GM23338 (cell line): Measurements from ENCODE around the gene DCAF17.

Source experiments
- CREB1 ChIP-seq: fragments of 250-450 bp; sonication (Bioruptor Pico); IDR thresholded peaks from 2 replicates; pipeline ENCODE4 v1.5.0; 2020; ENCODE audit warnings: low read depth, mild to moderate bottlenecking, moderate library complexity
- EZH2 ChIP-seq: fragments of 200-600 bp; sonication (generic); IDR thresholded peaks from one replicate; pipeline ENCODE4 v1.8.0; 2017; ENCODE audit warnings: antibody characterized with exemption, mild to moderate bottlenecking, low read depth; ENCODE audit not compliant: unreplicated experiment
- EZH2phosphoT487 ChIP-seq: fragments of 200-600 bp; sonication (generic); IDR thresholded peaks from one replicate; pipeline ENCODE4 v1.8.1; 2018; ENCODE audit warnings: antibody characterized with exemption; ENCODE audit not compliant: unreplicated experiment
- JUNB ChIP-seq: IDR thresholded peaks from one replicate; pipeline ENCODE4 v1.6.1; 2016; ENCODE audit warnings: antibody characterized with exemption; ENCODE audit not compliant: unreplicated experiment
- NANOG ChIP-seq: IDR thresholded peaks from 2 replicates; pipeline ENCODE4 v1.6.1; 2016; ENCODE audit warnings: antibody characterized with exemption, borderline replicate concordance
- POLR2AphosphoS5 ChIP-seq: IDR thresholded peaks from 2 replicates; pipeline ENCODE4 v1.6.1; 2016; ENCODE audit warnings: antibody characterized with exemption, low read depth
- STAT1 ChIP-seq: IDR thresholded peaks from one replicate; pipeline ENCODE4 v1.6.1; 2016; ENCODE audit warnings: antibody characterized with exemption; ENCODE audit not compliant: unreplicated experiment
- TF ChIP-seq, protein P1 (sequence below), 2 experiments: fragments of 200-600 bp in 1 of 2; sonication (generic) in 1 of 2; conservative IDR thresholded peaks; 2 replicates each; pipeline versions ENCODE4 v1.5.1 to v1.6.1; 2016 to 2017; ENCODE audit warnings: antibody characterized with exemption in 2 of 2, low read depth in 2 of 2, mild to moderate bottlenecking in 2 of 2, moderate library complexity in 1 of 2
- TF ChIP-seq, protein P2 (sequence below): IDR thresholded peaks from one replicate; pipeline ENCODE4 v1.6.1; 2018; ENCODE audit warnings: antibody characterized with exemption; ENCODE audit not compliant: unreplicated experiment
- TF ChIP-seq, protein P3 (sequence below): IDR thresholded peaks from 2 replicates; pipeline ENCODE4 v1.6.1; 2016; ENCODE audit warnings: antibody characterized with exemption
- TF ChIP-seq, protein P4 (sequence below): fragments of 250-450 bp; sonication (Bioruptor Pico); IDR thresholded peaks from 2 replicates; pipeline ENCODE4 v1.5.0; 2020; ENCODE audit warnings: mild to moderate bottlenecking, moderate library complexity

DNA sequence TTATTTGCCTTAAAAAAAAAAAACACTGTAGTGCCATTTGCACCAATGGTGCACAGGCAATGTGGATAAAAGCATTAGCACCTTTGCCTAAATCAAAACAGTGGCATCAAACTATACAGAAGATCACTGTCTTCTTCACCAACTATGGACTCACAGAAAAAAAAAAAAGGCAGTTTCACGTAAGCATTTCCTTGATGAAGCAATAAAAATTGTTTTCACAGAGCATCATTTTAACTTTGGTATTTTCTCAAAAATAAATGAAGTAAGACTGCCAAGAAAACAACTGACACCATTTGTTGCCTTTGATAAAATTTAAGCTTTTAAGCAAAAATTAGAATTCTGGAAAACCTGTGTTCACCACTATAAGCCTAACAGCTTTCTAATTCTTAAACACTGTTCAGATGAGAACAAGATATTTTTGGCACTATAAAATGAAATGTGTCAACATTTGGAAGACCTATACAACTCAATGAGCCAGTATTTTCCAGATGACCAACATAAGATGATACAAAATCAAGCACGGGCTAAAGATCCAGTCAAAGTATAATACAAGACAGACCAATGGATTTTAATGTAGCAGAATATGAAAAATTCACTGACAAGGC is 21.4 kb upstream of the DCAF17 start:
- TF ChIP-seq, protein P1, sequence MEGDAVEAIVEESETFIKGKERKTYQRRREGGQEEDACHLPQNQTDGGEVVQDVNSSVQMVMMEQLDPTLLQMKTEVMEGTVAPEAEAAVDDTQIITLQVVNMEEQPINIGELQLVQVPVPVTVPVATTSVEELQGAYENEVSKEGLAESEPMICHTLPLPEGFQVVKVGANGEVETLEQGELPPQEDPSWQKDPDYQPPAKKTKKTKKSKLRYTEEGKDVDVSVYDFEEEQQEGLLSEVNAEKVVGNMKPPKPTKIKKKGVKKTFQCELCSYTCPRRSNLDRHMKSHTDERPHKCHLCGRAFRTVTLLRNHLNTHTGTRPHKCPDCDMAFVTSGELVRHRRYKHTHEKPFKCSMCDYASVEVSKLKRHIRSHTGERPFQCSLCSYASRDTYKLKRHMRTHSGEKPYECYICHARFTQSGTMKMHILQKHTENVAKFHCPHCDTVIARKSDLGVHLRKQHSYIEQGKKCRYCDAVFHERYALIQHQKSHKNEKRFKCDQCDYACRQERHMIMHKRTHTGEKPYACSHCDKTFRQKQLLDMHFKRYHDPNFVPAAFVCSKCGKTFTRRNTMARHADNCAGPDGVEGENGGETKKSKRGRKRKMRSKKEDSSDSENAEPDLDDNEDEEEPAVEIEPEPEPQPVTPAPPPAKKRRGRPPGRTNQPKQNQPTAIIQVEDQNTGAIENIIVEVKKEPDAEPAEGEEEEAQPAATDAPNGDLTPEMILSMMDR (conservative IDR thresholded peaks at IDR 0.05; ENCODE audit: low read depth in 2 of 2), result no peak
- TF ChIP-seq CREB1 (CRISPR knock-in tag) (no peak), POLR2AphosphoS5 (no peak), NANOG (no peak), EZH2phosphoT487 (no peak), EZH2 (no peak), JUNB (no peak), STAT1 (no peak)
- TF ChIP-seq, protein P2, sequence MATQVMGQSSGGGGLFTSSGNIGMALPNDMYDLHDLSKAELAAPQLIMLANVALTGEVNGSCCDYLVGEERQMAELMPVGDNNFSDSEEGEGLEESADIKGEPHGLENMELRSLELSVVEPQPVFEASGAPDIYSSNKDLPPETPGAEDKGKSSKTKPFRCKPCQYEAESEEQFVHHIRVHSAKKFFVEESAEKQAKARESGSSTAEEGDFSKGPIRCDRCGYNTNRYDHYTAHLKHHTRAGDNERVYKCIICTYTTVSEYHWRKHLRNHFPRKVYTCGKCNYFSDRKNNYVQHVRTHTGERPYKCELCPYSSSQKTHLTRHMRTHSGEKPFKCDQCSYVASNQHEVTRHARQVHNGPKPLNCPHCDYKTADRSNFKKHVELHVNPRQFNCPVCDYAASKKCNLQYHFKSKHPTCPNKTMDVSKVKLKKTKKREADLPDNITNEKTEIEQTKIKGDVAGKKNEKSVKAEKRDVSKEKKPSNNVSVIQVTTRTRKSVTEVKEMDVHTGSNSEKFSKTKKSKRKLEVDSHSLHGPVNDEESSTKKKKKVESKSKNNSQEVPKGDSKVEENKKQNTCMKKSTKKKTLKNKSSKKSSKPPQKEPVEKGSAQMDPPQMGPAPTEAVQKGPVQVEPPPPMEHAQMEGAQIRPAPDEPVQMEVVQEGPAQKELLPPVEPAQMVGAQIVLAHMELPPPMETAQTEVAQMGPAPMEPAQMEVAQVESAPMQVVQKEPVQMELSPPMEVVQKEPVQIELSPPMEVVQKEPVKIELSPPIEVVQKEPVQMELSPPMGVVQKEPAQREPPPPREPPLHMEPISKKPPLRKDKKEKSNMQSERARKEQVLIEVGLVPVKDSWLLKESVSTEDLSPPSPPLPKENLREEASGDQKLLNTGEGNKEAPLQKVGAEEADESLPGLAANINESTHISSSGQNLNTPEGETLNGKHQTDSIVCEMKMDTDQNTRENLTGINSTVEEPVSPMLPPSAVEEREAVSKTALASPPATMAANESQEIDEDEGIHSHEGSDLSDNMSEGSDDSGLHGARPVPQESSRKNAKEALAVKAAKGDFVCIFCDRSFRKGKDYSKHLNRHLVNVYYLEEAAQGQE, result no peak
- TF ChIP-seq, protein P3, sequence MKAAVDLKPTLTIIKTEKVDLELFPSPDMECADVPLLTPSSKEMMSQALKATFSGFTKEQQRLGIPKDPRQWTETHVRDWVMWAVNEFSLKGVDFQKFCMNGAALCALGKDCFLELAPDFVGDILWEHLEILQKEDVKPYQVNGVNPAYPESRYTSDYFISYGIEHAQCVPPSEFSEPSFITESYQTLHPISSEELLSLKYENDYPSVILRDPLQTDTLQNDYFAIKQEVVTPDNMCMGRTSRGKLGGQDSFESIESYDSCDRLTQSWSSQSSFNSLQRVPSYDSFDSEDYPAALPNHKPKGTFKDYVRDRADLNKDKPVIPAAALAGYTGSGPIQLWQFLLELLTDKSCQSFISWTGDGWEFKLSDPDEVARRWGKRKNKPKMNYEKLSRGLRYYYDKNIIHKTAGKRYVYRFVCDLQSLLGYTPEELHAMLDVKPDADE, result no peak
- TF ChIP-seq, protein P4, sequence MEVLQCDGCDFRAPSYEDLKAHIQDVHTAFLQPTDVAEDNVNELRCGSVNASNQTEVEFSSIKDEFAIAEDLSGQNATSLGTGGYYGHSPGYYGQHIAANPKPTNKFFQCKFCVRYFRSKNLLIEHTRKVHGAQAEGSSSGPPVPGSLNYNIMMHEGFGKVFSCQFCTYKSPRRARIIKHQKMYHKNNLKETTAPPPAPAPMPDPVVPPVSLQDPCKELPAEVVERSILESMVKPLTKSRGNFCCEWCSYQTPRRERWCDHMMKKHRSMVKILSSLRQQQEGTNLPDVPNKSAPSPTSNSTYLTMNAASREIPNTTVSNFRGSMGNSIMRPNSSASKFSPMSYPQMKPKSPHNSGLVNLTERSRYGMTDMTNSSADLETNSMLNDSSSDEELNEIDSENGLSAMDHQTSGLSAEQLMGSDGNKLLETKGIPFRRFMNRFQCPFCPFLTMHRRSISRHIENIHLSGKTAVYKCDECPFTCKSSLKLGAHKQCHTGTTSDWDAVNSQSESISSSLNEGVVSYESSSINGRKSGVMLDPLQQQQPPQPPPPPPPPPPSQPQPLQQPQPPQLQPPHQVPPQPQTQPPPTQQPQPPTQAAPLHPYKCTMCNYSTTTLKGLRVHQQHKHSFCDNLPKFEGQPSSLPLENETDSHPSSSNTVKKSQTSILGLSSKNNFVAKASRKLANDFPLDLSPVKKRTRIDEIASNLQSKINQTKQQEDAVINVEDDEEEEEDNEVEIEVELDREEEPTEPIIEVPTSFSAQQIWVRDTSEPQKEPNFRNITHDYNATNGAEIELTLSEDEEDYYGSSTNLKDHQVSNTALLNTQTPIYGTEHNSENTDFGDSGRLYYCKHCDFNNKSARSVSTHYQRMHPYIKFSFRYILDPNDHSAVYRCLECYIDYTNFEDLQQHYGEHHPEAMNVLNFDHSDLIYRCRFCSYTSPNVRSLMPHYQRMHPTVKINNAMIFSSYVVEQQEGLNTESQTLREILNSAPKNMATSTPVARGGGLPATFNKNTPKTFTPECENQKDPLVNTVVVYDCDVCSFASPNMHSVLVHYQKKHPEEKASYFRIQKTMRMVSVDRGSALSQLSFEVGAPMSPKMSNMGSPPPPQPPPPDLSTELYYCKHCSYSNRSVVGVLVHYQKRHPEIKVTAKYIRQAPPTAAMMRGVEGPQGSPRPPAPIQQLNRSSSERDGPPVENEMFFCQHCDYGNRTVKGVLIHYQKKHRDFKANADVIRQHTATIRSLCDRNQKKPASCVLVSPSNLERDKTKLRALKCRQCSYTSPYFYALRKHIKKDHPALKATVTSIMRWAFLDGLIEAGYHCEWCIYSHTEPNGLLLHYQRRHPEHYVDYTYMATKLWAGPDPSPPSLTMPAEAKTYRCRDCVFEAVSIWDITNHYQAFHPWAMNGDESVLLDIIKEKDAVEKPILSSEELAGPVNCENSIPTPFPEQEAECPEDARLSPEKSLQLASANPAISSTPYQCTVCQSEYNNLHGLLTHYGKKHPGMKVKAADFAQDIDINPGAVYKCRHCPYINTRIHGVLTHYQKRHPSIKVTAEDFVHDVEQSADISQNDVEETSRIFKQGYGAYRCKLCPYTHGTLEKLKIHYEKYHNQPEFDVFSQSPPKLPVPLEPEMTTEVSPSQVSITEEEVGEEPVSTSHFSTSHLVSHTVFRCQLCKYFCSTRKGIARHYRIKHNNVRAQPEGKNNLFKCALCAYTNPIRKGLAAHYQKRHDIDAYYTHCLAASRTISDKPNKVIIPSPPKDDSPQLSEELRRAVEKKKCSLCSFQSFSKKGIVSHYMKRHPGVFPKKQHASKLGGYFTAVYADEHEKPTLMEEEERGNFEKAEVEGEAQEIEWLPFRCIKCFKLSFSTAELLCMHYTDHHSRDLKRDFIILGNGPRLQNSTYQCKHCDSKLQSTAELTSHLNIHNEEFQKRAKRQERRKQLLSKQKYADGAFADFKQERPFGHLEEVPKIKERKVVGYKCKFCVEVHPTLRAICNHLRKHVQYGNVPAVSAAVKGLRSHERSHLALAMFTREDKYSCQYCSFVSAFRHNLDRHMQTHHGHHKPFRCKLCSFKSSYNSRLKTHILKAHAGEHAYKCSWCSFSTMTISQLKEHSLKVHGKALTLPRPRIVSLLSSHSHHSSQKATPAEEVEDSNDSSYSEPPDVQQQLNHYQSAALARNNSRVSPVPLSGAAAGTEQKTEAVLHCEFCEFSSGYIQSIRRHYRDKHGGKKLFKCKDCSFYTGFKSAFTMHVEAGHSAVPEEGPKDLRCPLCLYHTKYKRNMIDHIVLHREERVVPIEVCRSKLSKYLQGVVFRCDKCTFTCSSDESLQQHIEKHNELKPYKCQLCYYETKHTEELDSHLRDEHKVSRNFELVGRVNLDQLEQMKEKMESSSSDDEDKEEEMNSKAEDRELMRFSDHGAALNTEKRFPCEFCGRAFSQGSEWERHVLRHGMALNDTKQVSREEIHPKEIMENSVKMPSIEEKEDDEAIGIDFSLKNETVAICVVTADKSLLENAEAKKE (CRISPR knock-in tag), result no peak
